ENCODE measurements around the gene GNG12. TPM values are rescaled to one million over a fixed set of nuclear protein-coding genes. Genes with fewer than 3 reads are reported as not detected.

Gene GNG12
- polyA plus RNA-seq, 1 donor (not counting 4 experiments of a cell fraction or from before 2014, with no cell fraction given), result 208 TPM

- FAIRE-seq (peak; percentile 84), DNase-seq (ENCODE audit: low read depth, low spot score) (no peak)
- no peaks in the 10 kb centered on the region for H3K9me1 ChIP-seq (ENCODE audit: control insufficient read depth, extremely low read depth, insufficient read depth, low read length)
- TF ChIP-seq EZH2 (IDR thresholded peaks at IDR 0.05; ENCODE audit: low read length) (no peak), CTCF (optimal IDR thresholded peaks at IDR 0.05 in 1 of 3, IDR thresholded peaks at IDR 0.05 in 1 of 3, conservative IDR thresholded peaks at IDR 0.05 in 1 of 3; ENCODE audit: extremely low read depth in 1 of 3, insufficient read depth in 2 of 3, low read length in 3 of 3) (no peak)
- peak overlapping the region in 1 of 3 experiments; percentile 13 for H3K4me3 ChIP-seq (ENCODE audit: control insufficient read depth in 2 of 3, extremely low read depth in 1 of 3, insufficient read depth in 2 of 3, low read depth in 1 of 3, low read length in 3 of 3)
- H3K9ac ChIP-seq (ENCODE audit: control insufficient read depth, extremely low read depth, insufficient read depth, low read length), result peak overlapping the region; percentile 63
- no peaks in the 10 kb centered on the region for H3K27me3 ChIP-seq (ENCODE audit: control insufficient read depth, extremely low read depth, insufficient read depth, low read length)
- no peak overlapping the region for H2AFZ ChIP-seq (ENCODE audit: control insufficient read depth, low read length)
- no peaks in the 10 kb centered on the region for H3K9me3 ChIP-seq (ENCODE audit: control insufficient read depth, low read depth, low read length)
- peaks cover 47% of the 10 kb centered on the region for H3K79me2 ChIP-seq (ENCODE audit: control insufficient read depth, insufficient read depth, low read length)
- dilution Hi-C loops (cut with MboI; ENCODE audit: extremely low pct_ligation_motif_present, low sequenced_read_pairs), result no loop called here
- no peaks in the 10 kb centered on the region for H4K20me1 ChIP-seq (ENCODE audit: control insufficient read depth, extremely low read depth, insufficient read depth, low read length)
- peak overlapping the region; percentile 78 for H3K4me2 ChIP-seq (ENCODE audit: control insufficient read depth, extremely low read depth, insufficient read depth, low read depth, low read length)
- peak overlapping the region; percentile 89 for H3K27ac ChIP-seq (ENCODE audit: control insufficient read depth, insufficient read depth, low read length)
- peaks cover 3 to 4% of the 10 kb centered on the region in 2 experiments for H3K36me3 ChIP-seq (ENCODE audit: control insufficient read depth in 2 of 2, extremely low read depth in 1 of 2, insufficient read depth in 2 of 2, low read length in 2 of 2)
- H3K4me1 ChIP-seq (ENCODE audit: control insufficient read depth, extremely low read depth, insufficient read depth, low read length), result peaks cover 57% of the 10 kb centered on the region
Measured at GRCh38 chr1:67723620-67724019, 109.6 kb downstream of the GNG12 start.

DNA sequence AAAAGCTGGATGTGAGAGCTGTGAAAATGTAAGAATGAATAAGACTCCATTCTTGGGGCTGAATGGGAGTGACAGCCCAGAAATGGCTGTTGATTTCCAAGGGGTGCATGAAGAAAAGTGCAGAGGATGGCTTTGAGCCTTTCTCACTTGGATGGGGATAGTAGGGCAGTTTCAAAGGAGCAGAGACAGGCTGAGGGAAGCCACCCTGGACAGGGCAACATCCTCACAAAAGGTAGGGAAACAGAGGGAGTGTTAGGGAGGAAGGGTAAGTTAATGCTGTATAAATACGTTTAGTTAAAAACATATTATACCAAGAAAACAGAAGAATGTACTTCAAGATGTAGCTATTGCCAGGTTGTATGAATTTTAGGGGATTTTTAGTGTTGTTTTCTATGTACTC, 110.1 kb downstream of the GNG12 start:
- TF ChIP-seq EZH2 (IDR thresholded peaks at IDR 0.05; ENCODE audit: low read length) (no peak), CTCF (optimal IDR thresholded peaks at IDR 0.05 in 1 of 3, IDR thresholded peaks at IDR 0.05 in 1 of 3, conservative IDR thresholded peaks at IDR 0.05 in 1 of 3; ENCODE audit: extremely low read depth in 1 of 3, insufficient read depth in 2 of 3, low read length in 3 of 3) (no peak)
- DNase-seq (ENCODE audit: low read depth, low spot score), result no peak
- peak overlapping the region; percentile 18 for H3K9ac ChIP-seq (ENCODE audit: control insufficient read depth, extremely low read depth, insufficient read depth, low read length)
- peak overlapping the region; percentile 89 for H3K27ac ChIP-seq (ENCODE audit: control insufficient read depth, insufficient read depth, low read length)
- H3K79me2 ChIP-seq (ENCODE audit: control insufficient read depth, insufficient read depth, low read length), result peaks cover 44% of the 10 kb centered on the region
- H3K27me3 ChIP-seq (ENCODE audit: control insufficient read depth, extremely low read depth, insufficient read depth, low read length), result no peaks in the 10 kb centered on the region
- H3K4me3 ChIP-seq (ENCODE audit: control insufficient read depth in 2 of 3, extremely low read depth in 1 of 3, insufficient read depth in 2 of 3, low read depth in 1 of 3, low read length in 3 of 3), result no peak overlapping the region
- FAIRE-seq, result no peak
- dilution Hi-C loops (cut with MboI; ENCODE audit: extremely low pct_ligation_motif_present, low sequenced_read_pairs), result no loop called here
- H3K9me1 ChIP-seq (ENCODE audit: control insufficient read depth, extremely low read depth, insufficient read depth, low read length), result no peaks in the 10 kb centered on the region
- peaks cover 62% of the 10 kb centered on the region for H3K4me1 ChIP-seq (ENCODE audit: control insufficient read depth, extremely low read depth, insufficient read depth, low read length)
- peak overlapping the region; percentile 15 for H3K4me2 ChIP-seq (ENCODE audit: control insufficient read depth, extremely low read depth, insufficient read depth, low read depth, low read length)
- H2AFZ ChIP-seq (ENCODE audit: control insufficient read depth, low read length), result no peak overlapping the region
- H3K9me3 ChIP-seq (ENCODE audit: control insufficient read depth, low read depth, low read length), result no peaks in the 10 kb centered on the region
- peaks cover under 1 to 3% of the 10 kb centered on the region in 2 experiments for H3K36me3 ChIP-seq (ENCODE audit: control insufficient read depth in 2 of 2, extremely low read depth in 1 of 2, insufficient read depth in 2 of 2, low read length in 2 of 2)
- H4K20me1 ChIP-seq (ENCODE audit: control insufficient read depth, extremely low read depth, insufficient read depth, low read length), result no peaks in the 10 kb centered on the region

All from keratinocyte (primary cell).